Middle frontal gyrus (tissue), 1 donor: ENCODE results near the gene FNDC3B.

Experiments
- DNase-seq: peaks from one replicate; pipeline ENCODE4 v3.0.0-alpha.2; 2015; ENCODE audit warnings: low spot score; ENCODE audit errors: extremely low spot score

The FNDC3B gene

DNA sequence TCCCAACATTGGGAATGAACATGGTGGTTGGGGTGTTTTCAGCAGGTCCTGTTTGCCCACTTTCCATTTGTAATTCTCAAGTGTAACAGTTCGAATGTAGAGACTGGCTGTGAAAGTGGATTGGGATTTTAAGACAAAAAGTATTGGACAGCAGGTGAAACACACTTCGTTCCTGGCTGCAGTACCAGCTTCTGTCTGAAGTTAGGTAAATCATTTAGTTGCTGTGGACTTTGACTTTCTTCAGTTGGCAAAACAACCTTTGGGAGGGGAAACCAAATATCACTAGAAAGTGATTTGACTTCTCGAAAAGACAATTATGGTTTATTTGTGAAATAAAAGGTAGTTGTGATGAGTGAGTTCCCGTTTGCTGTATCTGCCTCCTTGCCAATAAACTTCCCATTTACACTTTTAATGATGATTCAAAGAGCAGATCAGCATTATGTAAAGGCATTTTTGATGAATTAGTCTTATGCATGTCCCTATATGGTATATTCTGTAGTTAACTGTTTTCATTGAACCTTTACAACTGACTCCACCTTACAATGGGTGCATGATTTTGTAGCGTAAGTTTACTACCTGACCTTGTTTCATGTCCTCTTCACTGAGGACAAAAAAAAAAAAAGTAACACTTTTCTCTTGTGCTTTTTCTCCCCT, 34.0 kb downstream of the FNDC3B start:
- DNase-seq = no peak

DNA sequence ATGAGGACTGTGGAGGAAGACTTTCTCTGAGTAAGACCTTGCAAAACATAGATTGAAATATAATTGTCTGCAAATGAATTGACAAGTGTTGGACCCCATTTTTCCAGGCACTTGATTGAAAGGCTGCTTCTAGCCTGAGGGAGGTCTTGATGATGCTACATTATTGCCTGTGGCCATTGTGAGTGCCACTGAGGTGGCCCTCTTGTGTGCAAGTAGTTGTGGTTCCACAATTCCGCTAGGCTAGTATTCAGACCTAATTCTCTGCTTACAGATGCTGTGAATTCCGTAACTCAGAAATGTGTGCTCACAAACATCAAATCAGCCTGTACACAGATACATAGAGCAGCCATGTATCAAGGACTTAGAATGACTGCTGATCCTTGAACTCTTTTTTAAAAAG, 34.7 kb downstream of the FNDC3B start:
- DNase-seq = no peak

DNA sequence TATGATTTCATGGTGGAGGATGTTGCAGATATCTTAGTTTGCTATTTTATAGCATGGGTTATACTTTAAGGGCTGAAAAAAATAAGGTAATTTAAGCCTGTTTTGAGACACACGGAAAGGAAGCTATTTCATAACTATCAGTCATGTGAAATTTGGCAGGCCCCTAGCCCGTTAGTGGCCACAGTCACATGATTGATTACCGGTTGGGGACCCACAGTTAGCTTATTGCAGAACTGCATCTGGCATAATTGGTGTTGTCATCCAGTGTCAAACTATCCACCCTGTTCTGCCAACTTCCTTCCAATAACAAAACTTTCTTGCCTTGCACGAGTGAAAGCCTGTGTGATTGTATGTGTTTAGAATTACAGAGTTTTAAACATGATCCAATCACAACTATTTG, 35.2 kb downstream of the FNDC3B start:
- no peak for DNase-seq

DNA sequence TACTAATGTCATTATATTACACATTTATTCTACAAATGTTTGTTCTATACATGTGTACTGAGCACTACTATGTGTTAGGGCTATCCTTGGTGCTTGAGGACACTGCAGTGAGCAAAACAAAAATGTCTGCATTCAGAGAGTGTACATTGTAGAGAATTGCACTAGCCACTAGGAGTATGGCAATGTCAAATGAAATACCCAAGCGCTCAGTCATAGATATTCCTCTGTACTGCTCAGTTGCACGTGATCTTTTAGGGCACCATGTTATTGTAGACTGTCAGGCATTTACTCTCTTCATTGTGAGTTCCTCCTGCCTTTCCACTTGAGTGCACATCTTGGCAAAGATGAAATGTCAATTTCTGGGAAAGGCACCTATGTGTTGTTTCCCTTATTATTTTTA, 36.8 kb downstream of the FNDC3B start:
- no peak for DNase-seq

DNA sequence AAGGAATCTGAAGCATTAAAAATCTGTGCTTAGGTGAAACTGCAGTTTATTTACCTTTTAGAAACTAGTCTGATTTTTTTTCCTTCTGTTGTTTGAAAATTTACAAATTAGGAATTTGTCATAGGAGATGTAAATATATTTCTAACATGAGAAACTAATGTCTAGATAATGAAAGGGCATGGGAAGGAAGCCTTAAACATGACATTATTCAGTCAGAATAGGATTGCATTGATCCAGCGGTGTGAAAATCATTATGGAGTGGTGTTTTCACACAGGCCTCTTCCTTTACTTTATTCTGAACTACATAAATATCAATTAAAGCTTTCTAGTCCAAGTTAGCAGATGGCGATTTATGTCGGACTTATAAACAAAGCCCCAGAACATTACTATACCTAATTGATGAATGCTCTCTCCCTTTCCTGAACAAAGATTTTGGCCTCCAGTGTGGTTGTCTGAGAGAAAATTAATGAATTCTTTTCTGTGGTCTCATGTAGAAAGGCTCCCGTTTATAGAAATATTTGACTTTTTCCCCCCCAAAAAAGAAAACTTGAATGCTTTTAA, 37.9 kb downstream of the FNDC3B start:
- DNase-seq = no peak

DNA sequence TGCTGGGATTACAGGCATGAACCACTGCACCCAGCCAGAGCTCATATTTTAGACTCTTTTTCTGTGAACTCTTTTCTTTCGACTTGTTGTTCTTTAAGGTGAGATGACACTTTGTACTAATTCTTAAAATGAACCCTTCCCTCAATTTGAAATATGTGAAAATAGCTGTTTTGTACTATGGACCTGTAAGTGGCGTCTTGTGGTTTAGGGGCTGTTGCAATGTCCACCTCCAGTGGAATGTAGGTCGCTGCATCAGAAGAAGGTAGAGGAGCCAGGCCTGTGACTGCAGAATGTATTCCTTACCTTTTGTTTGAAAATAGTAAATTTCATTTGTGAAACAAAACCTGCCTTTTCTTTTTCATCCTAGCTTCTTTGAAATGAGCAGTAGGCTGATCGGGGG, 38.9 kb downstream of the FNDC3B start:
- no peak for DNase-seq

DNA sequence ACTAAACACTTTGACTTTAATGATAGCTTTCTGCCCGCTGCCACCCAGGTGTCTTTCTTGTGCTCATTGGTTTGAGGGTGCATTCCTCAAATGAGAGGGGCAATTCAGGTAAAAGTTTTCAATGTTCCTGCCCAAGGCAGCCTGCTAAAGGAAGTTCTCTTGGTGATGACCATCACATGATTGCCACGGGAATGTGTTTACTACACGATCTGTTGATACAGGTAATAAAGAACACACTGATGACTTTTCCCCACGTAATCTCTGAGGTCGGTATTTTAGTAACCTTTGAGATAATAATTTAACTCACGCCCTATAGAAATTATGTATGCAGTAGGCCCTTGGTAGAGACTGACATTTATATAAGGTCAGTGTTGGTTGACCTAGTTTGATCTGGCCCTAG, 39.3 kb downstream of the FNDC3B start:
- DNase-seq = no peak

DNA sequence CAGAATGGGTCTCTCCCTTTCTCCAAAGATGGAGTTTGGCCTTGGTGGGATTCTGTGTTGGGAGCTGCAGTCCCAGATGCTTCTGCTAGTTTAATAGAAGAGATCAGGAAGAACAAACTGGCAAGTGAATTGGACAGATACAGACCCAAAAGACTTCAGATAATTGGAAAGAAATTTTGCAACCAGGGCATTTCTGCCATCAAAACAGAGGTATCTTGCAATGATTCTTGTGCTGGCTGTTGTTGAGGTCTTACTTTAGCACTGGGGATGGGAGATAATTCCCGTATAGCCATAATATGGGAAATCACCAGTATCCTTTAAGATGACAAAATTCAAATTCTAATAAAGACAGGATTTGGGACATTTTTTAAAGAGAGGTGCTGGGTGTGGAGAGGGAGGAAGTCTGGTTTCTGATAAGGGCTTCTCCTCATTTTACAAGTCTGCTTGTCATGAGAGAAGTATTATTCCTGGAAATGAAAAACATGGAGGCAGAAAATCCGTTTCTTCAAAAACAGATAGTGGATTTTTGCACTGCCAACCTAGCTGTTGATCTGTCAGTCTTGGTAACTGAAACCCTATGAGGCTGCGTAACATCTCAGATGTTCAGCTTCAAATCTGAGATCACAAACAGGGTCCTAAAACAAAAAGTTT, 40.1 kb downstream of the FNDC3B start:
- no peak for DNase-seq

DNA sequence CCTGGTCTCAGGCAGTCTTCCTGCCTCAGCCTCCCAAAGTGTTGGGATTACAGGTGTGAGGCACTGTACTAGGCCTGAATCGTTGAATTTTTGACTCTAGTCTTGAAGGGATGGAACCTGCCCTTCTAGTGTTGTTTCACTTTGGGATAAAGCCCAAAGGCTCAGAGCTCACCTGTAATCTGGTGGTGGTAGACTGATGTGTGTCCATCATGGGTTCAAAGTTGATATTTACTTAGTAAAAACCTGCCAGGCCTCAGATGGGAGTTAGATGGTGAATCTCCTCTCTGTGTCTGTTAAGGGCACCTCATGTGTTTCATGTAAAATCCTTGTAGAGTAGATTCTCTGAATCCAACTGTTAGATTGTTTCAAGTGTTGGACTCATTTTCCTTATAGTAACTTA, 41.1 kb downstream of the FNDC3B start:
- DNase-seq = no peak

DNA sequence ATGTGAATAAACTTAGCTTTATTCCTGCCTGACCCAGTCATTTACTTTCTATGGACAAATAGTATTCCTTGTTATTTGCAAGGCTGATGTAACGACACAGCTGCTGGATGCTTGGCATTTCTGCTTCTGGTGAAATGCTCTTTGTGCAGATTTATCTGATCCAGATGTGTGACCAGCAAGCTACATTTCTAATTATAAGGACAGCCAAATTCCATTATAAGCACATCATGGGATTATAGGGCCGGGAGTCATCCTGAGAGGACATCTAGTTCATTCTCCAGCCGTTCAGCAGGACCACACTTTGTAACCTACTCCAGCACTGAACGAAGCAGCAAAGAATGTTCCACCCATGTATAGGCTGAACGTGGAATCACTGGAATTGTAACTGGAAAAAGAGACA, 42.9 kb downstream of the FNDC3B start:
- DNase-seq = no peak

DNA sequence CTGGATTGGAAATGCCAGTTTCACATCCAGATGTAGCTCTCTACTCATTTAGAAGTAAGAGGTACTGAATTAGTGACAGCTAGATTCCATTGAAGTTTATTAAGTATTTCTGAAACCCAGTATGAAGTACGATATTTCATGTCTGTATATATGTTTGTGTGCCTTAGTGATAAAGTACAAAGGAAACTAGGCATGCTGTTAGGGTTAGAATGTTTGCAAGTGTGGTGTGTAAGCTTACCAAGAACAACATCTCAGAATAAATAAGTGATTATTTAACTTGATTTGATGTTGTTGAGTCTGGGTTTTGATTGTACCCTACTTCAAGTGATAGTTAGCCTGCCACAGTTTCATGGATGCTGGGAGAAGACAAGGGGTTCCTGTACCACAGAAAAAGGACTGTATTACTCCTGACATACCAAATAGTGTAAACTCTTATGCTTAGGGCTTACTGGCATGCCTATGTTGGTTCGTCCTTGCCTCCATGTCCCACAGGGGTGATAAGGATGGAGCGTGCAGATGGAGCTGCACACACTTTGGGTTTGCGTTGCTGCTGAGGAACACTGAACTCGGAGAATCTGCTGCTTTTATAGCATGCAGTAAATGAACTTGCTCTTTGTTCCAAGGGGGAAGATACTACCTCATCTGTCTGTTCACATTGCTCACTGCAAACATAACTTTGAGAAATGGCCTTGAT, 43.6 kb downstream of the FNDC3B start:
- DNase-seq = no peak

DNA sequence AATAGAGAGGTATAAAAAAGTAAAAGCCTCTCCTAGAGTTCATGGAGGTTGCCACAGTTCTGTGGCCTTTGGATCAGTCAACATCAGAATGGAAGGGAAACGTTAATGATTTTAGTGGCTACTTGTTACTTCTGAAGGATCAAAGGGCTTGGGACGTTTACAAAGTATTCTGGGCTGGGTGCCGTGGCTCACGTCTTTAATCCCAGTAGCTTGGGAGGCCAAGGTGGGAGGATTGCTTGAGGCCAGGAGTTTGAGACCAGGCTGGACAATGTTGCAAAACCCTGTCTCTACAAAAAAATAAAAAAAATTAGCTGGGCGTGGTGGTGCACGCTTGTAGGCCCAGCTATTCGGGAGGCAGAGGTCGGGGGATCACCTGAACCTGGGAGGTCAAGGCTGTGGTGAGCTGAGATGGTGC, 44.6 kb downstream of the FNDC3B start:
- DNase-seq = no peak

DNA sequence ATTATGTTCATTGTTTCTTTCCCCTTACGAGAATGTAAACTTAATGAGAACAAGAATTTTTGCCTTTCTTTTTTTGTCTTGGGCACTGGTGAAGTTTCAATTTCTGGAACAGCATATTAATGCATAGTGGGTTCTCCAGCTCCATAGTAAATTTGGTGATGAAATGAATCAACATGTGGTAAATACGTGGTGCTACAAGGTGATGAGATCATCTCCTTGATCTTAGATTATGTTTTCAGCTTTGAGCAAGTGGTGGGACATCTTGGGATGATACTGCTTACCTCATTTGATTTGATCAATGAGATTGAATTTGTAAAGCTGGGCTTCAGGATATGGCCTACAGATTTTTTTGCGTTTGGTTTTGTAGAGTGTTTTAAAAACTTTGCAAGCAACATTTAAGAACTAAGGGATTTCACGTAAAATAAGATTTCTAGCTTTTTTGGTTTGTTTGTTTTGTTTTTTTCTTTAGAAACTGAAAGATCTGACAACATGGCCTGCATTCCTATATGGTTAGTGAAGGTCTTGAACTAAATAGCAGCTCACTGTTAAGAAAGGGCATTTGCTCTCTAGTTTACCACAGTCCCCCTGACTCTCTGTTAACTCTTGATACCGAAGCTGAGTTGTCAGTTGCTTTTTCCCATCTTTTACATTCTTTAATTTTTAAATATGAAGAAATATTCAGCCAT, 45.6 kb downstream of the FNDC3B start:
- DNase-seq = no peak

DNA sequence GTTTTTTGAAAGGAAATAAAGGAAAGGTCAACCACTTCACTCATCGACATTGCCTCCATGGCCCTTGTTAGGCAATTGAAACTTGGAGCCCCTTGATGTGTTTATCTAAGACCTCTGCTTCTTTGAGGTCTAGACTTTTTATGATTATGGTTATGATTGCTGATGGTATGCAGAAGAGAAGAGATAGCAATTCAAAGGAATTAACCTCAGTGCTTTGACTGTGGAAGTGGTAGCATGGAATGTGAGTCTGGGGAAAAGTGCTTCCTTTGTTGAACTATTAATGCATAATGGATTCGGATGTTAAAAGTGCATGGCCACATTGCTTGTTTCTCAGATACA, 46.1 kb downstream of the FNDC3B start:
- no peak for DNase-seq

DNA sequence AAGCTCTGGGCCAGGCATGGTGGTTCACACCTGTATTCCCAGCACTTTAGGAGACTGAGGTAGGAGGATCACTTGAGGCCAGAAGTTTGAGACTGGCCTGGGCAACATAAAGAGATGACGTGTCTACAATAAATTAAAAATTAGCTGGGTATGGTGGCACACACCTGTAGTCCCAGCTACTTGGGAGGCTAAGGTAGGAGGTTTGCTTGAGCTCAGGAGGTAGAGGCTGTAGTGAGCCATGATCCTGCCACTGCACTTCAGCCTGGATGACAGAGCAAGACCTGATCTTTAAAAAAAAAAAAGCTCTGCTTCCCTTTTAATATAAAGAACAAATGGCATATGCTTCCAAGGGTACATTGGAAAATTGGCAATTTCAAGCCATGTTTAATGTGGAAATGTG, 46.7 kb downstream of the FNDC3B start:
- no peak for DNase-seq

DNA sequence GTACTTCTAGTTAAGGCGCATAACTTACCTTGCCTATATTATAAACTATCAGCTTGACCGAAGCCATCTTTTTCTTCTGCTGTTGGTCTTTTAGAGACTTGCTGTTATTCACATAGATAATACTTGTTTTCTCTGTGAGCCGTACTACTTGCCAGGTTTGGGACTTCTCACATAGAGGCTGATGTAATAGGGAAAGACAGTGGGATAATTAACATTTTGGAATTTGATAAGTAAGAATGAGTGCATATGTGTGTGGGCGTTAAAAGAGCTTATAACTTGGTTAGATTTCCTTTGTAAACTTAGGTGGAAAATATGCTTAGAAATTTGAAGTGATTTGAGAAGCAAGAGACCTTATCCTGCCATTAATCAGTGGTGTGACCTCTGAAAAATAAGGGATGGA, 47.8 kb downstream of the FNDC3B start:
- DNase-seq = no peak

DNA sequence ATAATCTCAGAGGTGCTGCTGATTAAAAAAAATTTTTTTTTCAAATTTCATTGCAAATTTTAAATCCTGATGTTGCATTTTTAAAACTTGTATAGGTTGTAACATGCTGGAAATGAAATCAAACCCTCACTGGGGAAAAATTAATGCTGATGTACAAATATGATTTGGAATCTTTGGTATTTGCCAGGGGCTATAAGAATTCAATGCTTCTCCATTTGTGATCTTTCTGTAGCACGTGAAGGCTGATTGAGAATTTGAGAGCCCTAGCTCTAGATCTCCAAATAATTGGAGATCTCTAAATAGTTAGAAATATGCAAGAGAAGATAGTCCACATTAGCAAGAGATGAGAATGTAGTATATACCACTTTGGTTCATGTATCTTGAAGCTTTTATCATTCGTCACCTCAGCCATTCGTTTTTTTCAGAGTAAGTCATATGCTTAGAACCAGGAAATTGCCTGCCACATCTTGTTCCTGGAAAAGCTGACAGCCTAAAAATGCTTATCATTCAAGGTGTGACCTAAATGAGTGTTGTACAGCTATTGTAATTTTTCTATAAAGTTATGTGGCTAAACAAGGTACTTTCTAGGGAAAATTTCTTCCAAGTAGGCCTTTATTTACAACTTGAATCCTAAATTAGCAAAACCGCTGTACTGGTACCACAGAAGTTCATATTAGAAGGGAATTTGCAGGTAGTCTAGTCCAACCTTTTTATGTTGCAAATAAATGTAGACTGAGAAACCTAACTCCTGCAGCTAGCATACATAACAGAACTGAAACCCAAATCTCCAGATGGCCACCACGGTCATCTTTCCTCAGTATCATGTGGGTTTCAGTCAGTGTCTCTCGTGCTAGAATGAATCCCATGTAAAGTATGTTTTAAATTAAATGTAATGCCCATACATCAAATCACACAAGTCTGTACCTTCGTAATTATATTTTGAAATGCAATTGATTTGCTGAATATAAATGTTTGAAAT, 48.5 kb downstream of the FNDC3B start:
- DNase-seq = no peak

DNA sequence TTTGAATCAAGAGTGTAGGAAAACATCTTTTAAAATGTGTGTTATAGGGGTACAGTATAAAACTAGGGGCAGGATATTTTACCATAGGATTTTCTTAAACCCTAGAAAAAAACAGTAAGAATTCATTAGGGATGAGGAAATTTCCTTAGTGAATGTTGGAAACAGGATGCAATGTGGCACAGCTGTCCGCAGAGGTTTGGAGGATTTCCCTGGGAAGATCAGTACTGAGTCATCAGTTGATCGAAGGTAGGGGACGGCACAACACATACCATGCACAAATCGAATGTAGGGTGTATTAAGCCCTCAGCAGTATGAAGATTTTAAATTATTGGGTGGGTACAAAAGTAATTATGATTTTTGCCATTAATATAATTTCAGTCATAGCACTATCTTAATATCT, 49.9 kb downstream of the FNDC3B start:
- DNase-seq = no peak

DNA sequence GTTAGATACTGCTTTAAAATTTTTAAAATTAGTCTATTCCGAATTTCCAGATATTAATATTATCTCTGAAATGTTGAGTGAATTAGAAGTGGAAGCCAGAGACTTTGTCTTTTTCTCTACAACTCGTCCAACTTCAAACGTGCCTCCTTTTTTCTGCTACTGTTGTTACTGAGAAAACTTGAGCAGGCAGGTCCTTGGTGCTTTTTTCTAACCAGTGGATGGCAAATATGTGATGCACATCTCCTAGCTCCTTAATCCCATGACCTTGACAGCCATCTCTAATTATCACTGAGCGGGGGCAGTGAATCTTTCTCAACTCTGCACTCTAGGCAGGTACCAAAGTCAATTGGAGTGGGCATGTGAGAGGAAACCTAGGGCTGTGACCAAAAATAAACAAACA, 50.7 kb downstream of the FNDC3B start:
- no peak for DNase-seq

DNA sequence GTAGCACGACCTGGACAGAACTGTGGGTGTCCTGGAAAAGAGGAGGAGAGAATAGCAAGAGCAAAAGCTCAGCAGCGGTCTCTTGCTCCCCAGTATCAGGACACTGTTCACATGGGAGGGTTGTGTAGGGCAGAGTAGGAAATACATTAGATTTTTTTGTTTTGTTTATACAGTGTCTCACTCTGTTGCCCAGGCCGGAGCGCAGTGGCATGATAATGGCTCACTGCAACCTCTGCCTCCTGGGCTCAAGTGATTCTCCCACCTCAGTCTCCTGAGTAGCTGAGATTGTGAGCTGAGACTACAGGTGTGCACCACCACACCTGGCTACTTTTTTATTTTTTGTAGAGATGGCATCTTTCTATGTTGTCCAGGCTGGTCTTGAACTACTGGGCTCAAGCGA, 53.3 kb downstream of the FNDC3B start:
- DNase-seq = no peak
